NCI-H2196 treated with DMSO at 0.1 percent for 48 hours (cell line): ENCODE data around the gene SP7.
"Not testable (repeated sequence)": the region's sequence is repeated elsewhere in the genome, so short reads cannot be mapped to it uniquely, and the experiment has no call there.

Experiments used
- DNase-seq: peaks from one replicate; lab custom pipeline; 2025; ENCODE audit not compliant: unreplicated experiment; lab: John Stamatoyannopoulos, UW

SP7 gene

GRCh38 chr12:53347905-53348304, 11.8 kb upstream of the SP7 start:
- no peak for DNase-seq

GRCh38 chr12:53346491-53346890, 10.3 kb upstream of the SP7 start:
- DNase-seq = no peak

GRCh38 chr12:53345486-53346188, 9.5 kb upstream of the SP7 start:
- no peak for DNase-seq

GRCh38 chr12:53344824-53345485, 8.8 kb upstream of the SP7 start:
- peak; percentile 36 for DNase-seq

GRCh38 chr12:53344487-53344823, 8.3 kb upstream of the SP7 start:
- DNase-seq = no peak

GRCh38 chr12:53343969-53344368, 7.8 kb upstream of the SP7 start:
- no peak for DNase-seq

GRCh38 chr12:53343449-53343848, 7.3 kb upstream of the SP7 start:
- no peak for DNase-seq

GRCh38 chr12:53340398-53340797, 4.2 kb upstream of the SP7 start:
- DNase-seq = no peak

- DNase-seq = no peak
Observed at GRCh38 chr12:53338916-53339315, 2.8 kb upstream of the SP7 start.

GRCh38 chr12:53338017-53338416, 1.9 kb upstream of the SP7 start:
- no peak for DNase-seq

- no peak for DNase-seq
Observed at GRCh38 chr12:53334822-53335221, 1.3 kb downstream of the SP7 start.

GRCh38 chr12:53333845-53334244, 2.3 kb downstream of the SP7 start:
- DNase-seq = no peak

- DNase-seq = no peak
Observed at GRCh38 chr12:53333289-53333688, 2.9 kb downstream of the SP7 start.

GRCh38 chr12:53332744-53333143, 3.4 kb downstream of the SP7 start:
- DNase-seq = no peak

GRCh38 chr12:53332339-53332738, 3.8 kb downstream of the SP7 start:
- DNase-seq = not testable (repeated sequence)

GRCh38 chr12:53330671-53331070, 5.5 kb downstream of the SP7 start:
- no peak for DNase-seq

- DNase-seq = no peak
Observed at GRCh38 chr12:53328043-53328435, 8.1 kb downstream of the SP7 start.

- DNase-seq = no peak
Observed at GRCh38 chr12:53327435-53328042, 8.6 kb downstream of the SP7 start.

- DNase-seq = no peak
Observed at GRCh38 chr12:53326460-53327185, 9.5 kb downstream of the SP7 start.

- DNase-seq = no peak
Observed at GRCh38 chr12:53325511-53326061, 10.6 kb downstream of the SP7 start.

GRCh38 chr12:53324779-53325510, 11.2 kb downstream of the SP7 start:
- peak; percentile 93 for DNase-seq
